Pancreas (tissue), 10 donors: ENCODE data around the gene PEX14. TPM values are rescaled to one million over a fixed set of nuclear protein-coding genes. Genes with fewer than 3 reads are reported as not detected.

Experiments
- ATAC-seq, 4 donors: fragments of 200-7000 bp; cut with Tn5 transposase; one replicate each; pipeline versions ENCODE4 v1.8.0 to v1.9.1; 2020; ENCODE audit warnings: mild to moderate bottlenecking in 4 of 4, moderate library complexity in 4 of 4
- DNase-seq, 6 donors: peaks; one replicate each; pipeline ENCODE4 v3.0.0-alpha.2; 2020
- FAIRE-seq: peaks from 2 replicates; lab custom pipeline; 2012; peaks lifted over from hg19 to GRCh38; lab: Jason Lieb, UNC
- H3K27ac ChIP-seq, 4 donors: fragments of 200-600 bp; sonication (generic); 1 replicate in 3 of 4; 2 replicates in 1 of 4; pipeline versions ENCODE4 v1.5.0 to v1.8.0; 2020
- H3K27me3 ChIP-seq, 4 donors: fragments of 200-600 bp; one replicate each; pipeline ENCODE4 v1.8.0; 2021
- H3K36me3 ChIP-seq, 3 donors: fragments of 200-600 bp; sonication (generic) in 1 of 3; one replicate each; pipeline versions ENCODE4 v1.5.0 to v1.8.0; 2020 to 2021
- H3K4me1 ChIP-seq, 3 donors: fragments of 200-600 bp; one replicate each; pipeline ENCODE4 v1.8.0; 2021
- H3K4me3 ChIP-seq, 4 donors: fragments of 200-600 bp; sonication (generic) in 2 of 4; one replicate each; pipeline versions ENCODE4 v1.5.0 to v1.8.0; 2020 to 2021
- H3K9me3 ChIP-seq, 4 donors: fragments of 200-600 bp; one replicate each; pipeline ENCODE4 v1.8.0; 2021
- CTCF ChIP-seq, 4 donors: fragments of 200-600 bp; sonication (generic) in 3 of 4; IDR thresholded peaks; one replicate each; pipeline versions ENCODE4 v1.5.0 to v1.8.0; 2021; ENCODE audit warnings: antibody characterized with exemption in 4 of 4
- WGBS, 2 donors: extraction: QIAGEN DNeasy Blood & Tissue Kit; methylation state at CpG; one replicate each; pipeline ENCODE4 v1.1.7; 2013; 5-methylcytosine and 5-hydroxymethylcytosine counted together
- intact Hi-C, 3 donors: fragments of 100-400 bp; cut with DNase I; formaldehyde crosslinking; loops; one replicate each; pipeline versions ENCODE4 v1.11.1 to v1.14.2; 2022
- polyA plus RNA-seq, 2 donors: library from polyadenylated mRNA; stranded (reverse); fragments of 200-250 nt; gene quantifications; one replicate each; pipeline ENCODE4 v1.2.3, GENCODE V29; 2013
- total RNA-seq, 6 donors: library from RNA; stranded (reverse); fragmentation: NEBNext Ultra II Directional in 4 of 6; extraction: Animal tissue kit (Norgen Biotek cat#: 25700) in 4 of 6; gene quantifications; one replicate each; pipeline versions ENCODE4 v1.2.1 to v1.2.4, GENCODE V29; 2021 to 2023
- donor health status: healthy with polysubstance abuse.
- donor health status: DM: no; HTN: no; CAD: no; lungs with moderate emphysema.
- donor health status: DM: no; HTN: no; CAD: no.
- donor health status: control.
- donor health status: control.
- donor health status: Bipolar disorder and iron deficiency.
- donor health status: DM: yes; HTN: yes; CAD: no.
- donor health status: DM: no; HTN: no; CAD: no.
- donor health status: DM: no; HTN: no; CAD: no.
- donor health status: DM: yes; HTN: yes; CAD: no.

The PEX14 gene
- total and polyA plus RNA-seq, 8 donors: 6.0 to 12.8 (median 8.2) TPM

GRCh38 chr1:10637834-10638558 is 163.2 kb downstream of the PEX14 start:
- Histone ChIP-seq H3K4me1 (no peaks in the 10 kb centered on the region), H3K36me3 (peaks cover 0 to 21% (median 9%) of the 10 kb centered on the region in 3 donors), H3K27me3 (no peaks in the 10 kb centered on the region), H3K27ac (no peak overlapping the region), H3K4me3 (no peak overlapping the region), H3K9me3 (no peaks in the 10 kb centered on the region)
- ATAC-seq (no peak), FAIRE-seq (no peak), DNase-seq (no peak)
- TF ChIP-seq CTCF (IDR thresholded peaks at IDR 0.05): no peak
- WGBS, 2 donors: 82 to 86% methylated on average over 29 of the region's 29 CpGs
- intact Hi-C loops: no loop called here

GRCh38 chr1:10638559-10639005 is 163.8 kb downstream of the PEX14 start:
- Histone ChIP-seq H3K9me3 (no peaks in the 10 kb centered on the region), H3K36me3 (peaks cover 0 to 27% (median 9%) of the 10 kb centered on the region in 3 donors), H3K4me3 (no peak overlapping the region), H3K4me1 (no peaks in the 10 kb centered on the region), H3K27ac (no peak overlapping the region), H3K27me3 (no peaks in the 10 kb centered on the region)
- intact Hi-C loops: no loop called here
- TF ChIP-seq CTCF (IDR thresholded peaks at IDR 0.05): no peak
- no peak for ATAC-seq
- FAIRE-seq: no peak
- DNase-seq: no peak
- WGBS, 2 donors: 84% methylated on average over 35 to 57 of the region's 57 CpGs

GRCh38 chr1:10639011-10639774 is 164.4 kb downstream of the PEX14 start:
- TF ChIP-seq CTCF (IDR thresholded peaks at IDR 0.05): no peak
- ATAC-seq (no peak), FAIRE-seq (no peak), DNase-seq (peak in 1 of 6 donors; percentile 80)
- Histone ChIP-seq H3K4me3 (no peak overlapping the region), H3K36me3 (peaks cover 0 to 30% (median 9%) of the 10 kb centered on the region in 3 donors), H3K4me1 (no peaks in the 10 kb centered on the region), H3K27me3 (no peaks in the 10 kb centered on the region), H3K27ac (no peak overlapping the region), H3K9me3 (no peaks in the 10 kb centered on the region)
- 85 to 86% methylated on average over 102 to 108 of the region's 108 CpGs for WGBS, 2 donors
- intact Hi-C loops: no loop called here

GRCh38 chr1:10639775-10640578 is 165.2 kb downstream of the PEX14 start:
- no peak for TF ChIP-seq CTCF (IDR thresholded peaks at IDR 0.05)
- H3K27ac ChIP-seq: no peak overlapping the region
- FAIRE-seq: no peak
- no peak overlapping the region for H3K4me3 ChIP-seq
- H3K9me3 ChIP-seq: no peaks in the 10 kb centered on the region
- no peaks in the 10 kb centered on the region for H3K4me1 ChIP-seq
- peak in 2 of 4 donors; percentile 24 to 25 for ATAC-seq
- 86 to 88% methylated on average over 40 to 45 of the region's 45 CpGs for WGBS, 2 donors
- DNase-seq: peak in 2 of 6 donors; percentile 55 to 86
- H3K36me3 ChIP-seq: peaks cover 0 to 30% (median 9%) of the 10 kb centered on the region in 3 donors
- no peaks in the 10 kb centered on the region for H3K27me3 ChIP-seq
- intact Hi-C loops: no loop called here
